K562 (cell line): ENCODE data around the gene MOXD1. TPM values are rescaled to one million over a fixed set of nuclear protein-coding genes. Genes with fewer than 3 reads are reported as not detected.

Source experiments
- ATAC-seq: fragments of 200-7000 bp; cut with Tn5 transposase; 3 replicates; pipeline ENCODE4 v1.9.1; 2020; ENCODE audit warnings: moderate library complexity
- BruUV-seq: library from RNA; stranded (reverse); fragments of 400-500 nt; replicated peaks from 2 replicates; lab custom pipeline; 2021; lab: Mats Ljungman, UMichigan
- CTCF ChIA-PET: fragments of 300-600 bp; formaldehyde crosslinking; extraction: SDS; loops from one replicate; lab custom pipeline; 2021; ENCODE audit warnings: low intra/inter-chr PET ratio; lab: Yijun Ruan, JAX
- POLR2A ChIA-PET: fragments of 300-600, 350-650 bp; sonication (Branson Sonifier 250); formaldehyde crosslinking; extraction: SDS; loops from one replicate; lab custom pipeline; 2021; ENCODE audit warnings: antibody characterized with exemption, inconsistent platforms; lab: Yijun Ruan, JAX
- DNase-seq, 4 experiments: peaks; one replicate each; pipeline versions ENCODE4 v3.0.0 to v3.0.0-alpha.2; 2011 to 2018; ENCODE audit warnings: low spot score in 3 of 4, mixed read lengths in 3 of 4; ENCODE audit errors: extremely low read depth in 1 of 4
- FAIRE-seq: peaks from 2 replicates; lab custom pipeline; 2011; peaks lifted over from hg19 to GRCh38; lab: Jason Lieb, UNC
- H2AFZ ChIP-seq: 2 replicates; pipeline ENCODE4 v1.6.0; 2011; ENCODE audit warnings: low read depth, low read length, control low read depth, inconsistent platforms
- H3K27ac ChIP-seq: fragments of 200-600 bp; 3 replicates; pipeline ENCODE4 v1.8.0; 2011; ENCODE audit warnings: low read depth, mild to moderate bottlenecking, control low read depth, inconsistent platforms, low read length, moderate library complexity, mixed read lengths; ENCODE audit errors: extremely low read depth
- H3K27me3 ChIP-seq, 2 experiments: fragments of 300-600 bp in 1 of 2; 2 replicates in 1 of 2; 3 replicates in 1 of 2; pipeline versions ENCODE4 v1.6.0 to v1.8.0; 2011; ENCODE audit warnings: inconsistent platforms in 2 of 2, low read length in 2 of 2, mild to moderate bottlenecking in 1 of 2, mixed read lengths in 1 of 2, moderate library complexity in 1 of 2; ENCODE audit not compliant: control insufficient read depth in 2 of 2, insufficient read depth in 2 of 2
- H3K36me3 ChIP-seq: fragments of 300-600 bp; 3 replicates; pipeline ENCODE4 v1.8.0; 2011; ENCODE audit warnings: mild to moderate bottlenecking, low read length, inconsistent platforms; ENCODE audit not compliant: control insufficient read depth, insufficient read depth
- H3K4me1 ChIP-seq, 2 experiments: fragments of 200-600 bp in 1 of 2; replicated peaks in 1 of 2; 2 replicates in 1 of 2; 3 replicates in 1 of 2; pipeline versions ENCODE4 v1.5.1 to v1.8.0; 2011; ENCODE audit warnings: inconsistent platforms in 2 of 2, low read length in 2 of 2, mild to moderate bottlenecking in 1 of 2, mixed read lengths in 1 of 2, moderate library complexity in 1 of 2; ENCODE audit not compliant: control insufficient read depth in 2 of 2, insufficient read depth in 2 of 2
- H3K4me2 ChIP-seq: 2 replicates; pipeline ENCODE4 v1.6.1; 2011; ENCODE audit warnings: low read length, control low read depth, inconsistent platforms, mixed read lengths; ENCODE audit not compliant: insufficient read depth
- H3K4me3 ChIP-seq: fragments of 200-600 bp; sonication (generic), shearing (Covaris generic); 2 replicates; pipeline ENCODE4 v1.5.1; 2016; ENCODE audit warnings: control low read depth, inconsistent platforms
- H3K79me2 ChIP-seq: fragments of 200-600 bp; 3 replicates; pipeline ENCODE4 v1.8.0; 2011; ENCODE audit warnings: low read length, inconsistent platforms; ENCODE audit not compliant: control insufficient read depth, insufficient read depth
- H3K9ac ChIP-seq, 2 experiments: 2 replicates each; pipeline versions ENCODE4 v1.6.0 to v1.6.1; 2011; ENCODE audit warnings: low read depth in 2 of 2, low read length in 2 of 2, control low read depth in 1 of 2, inconsistent platforms in 1 of 2, mild to moderate bottlenecking in 1 of 2, mixed read lengths in 1 of 2; ENCODE audit not compliant: insufficient read depth in 1 of 2
- H3K9me1 ChIP-seq: one replicate; pipeline ENCODE4 v1.6.0; 2011; ENCODE audit warnings: inconsistent platforms, mild to moderate bottlenecking, low read length, moderate library complexity; ENCODE audit not compliant: control insufficient read depth, insufficient read depth
- H3K9me3 ChIP-seq: replicated peaks from 2 replicates; pipeline ENCODE4 v1.5.1; 2011; ENCODE audit warnings: low read depth, low read length, inconsistent platforms; ENCODE audit not compliant: control insufficient read depth, insufficient read depth
- H4K20me1 ChIP-seq: replicated peaks from 2 replicates; pipeline ENCODE4 v1.6.1; 2011; ENCODE audit warnings: low read length, inconsistent platforms, mixed read lengths; ENCODE audit not compliant: control insufficient read depth, insufficient read depth
- BRF2 ChIP-seq: IDR thresholded peaks from 3 replicates; pipeline ENCODE4 v1.6.1; 2011; ENCODE audit warnings: borderline replicate concordance, mild to moderate bottlenecking; ENCODE audit not compliant: insufficient read length, insufficient read depth
- DIDO1 ChIP-seq: fragments of 450-650 bp; IDR thresholded peaks from 2 replicates; pipeline ENCODE4 v1.6.1; 2016; ENCODE audit warnings: low read depth, missing biosample characterization, missing genetic modification characterization
- E2F3 ChIP-seq: fragments of 250-450 bp; sonication (Bioruptor Pico); IDR thresholded peaks from 2 replicates; pipeline ENCODE4 v1.4.0; 2020; ENCODE audit warnings: mild to moderate bottlenecking
- E4F1 ChIP-seq: fragments of 250-450 bp; sonication (Bioruptor Pico); IDR thresholded peaks from 2 replicates; pipeline ENCODE4 v1.5.0; 2021; ENCODE audit warnings: mild to moderate bottlenecking, borderline replicate concordance
- ETV1 ChIP-seq: fragments of 450-650 bp; conservative IDR thresholded peaks from 2 replicates; pipeline ENCODE4 v1.6.1; 2016; ENCODE audit warnings: missing genetic modification characterization, control low read depth, low read depth, missing compliant biosample characterization
- FOS ChIP-seq: IDR thresholded peaks from 3 replicates; pipeline ENCODE4 v1.6.1; 2011; ENCODE audit not compliant: insufficient read length; ENCODE audit errors: extremely low read depth
- GABPA ChIP-seq: fragments of 200-800 bp; sonication (Bioruptor generic); conservative IDR thresholded peaks from 2 replicates; pipeline ENCODE4 v1.6.1; 2016; ENCODE audit warnings: low read depth, missing genetic modification characterization, missing compliant biosample characterization
- GATA2 ChIP-seq: sonication (generic); formaldehyde crosslinking; IDR thresholded peaks from 2 replicates; pipeline ENCODE4 v1.4.0; 2020; ENCODE audit warnings: mild to moderate bottlenecking, missing genetic modification reagents
- NFE2 ChIP-seq: IDR thresholded peaks from 2 replicates; pipeline ENCODE4 v1.6.1; 2014; ENCODE audit warnings: antibody characterized with exemption, low read depth
- NKRF ChIP-seq: fragments of 450-650 bp; IDR thresholded peaks from 2 replicates; pipeline ENCODE4 v1.6.1; 2016; ENCODE audit warnings: borderline replicate concordance
- NR1H2 ChIP-seq: sonication (generic); formaldehyde crosslinking; IDR thresholded peaks from 2 replicates; pipeline ENCODE4 v1.4.0; 2020; ENCODE audit warnings: mild to moderate bottlenecking, missing genetic modification reagents
- RNF2 ChIP-seq: sonication (generic); IDR thresholded peaks from 2 replicates; pipeline ENCODE4 v1.6.1; 2016
- ZNF133 ChIP-seq: fragments of 250-450 bp; sonication (Bioruptor Pico); IDR thresholded peaks from 2 replicates; pipeline ENCODE4 v1.4.0; 2020; ENCODE audit warnings: mild to moderate bottlenecking
- ZNF175 ChIP-seq: fragments of 200-800 bp; sonication (Bioruptor generic); IDR thresholded peaks from 2 replicates; pipeline ENCODE4 v1.6.1; 2016; ENCODE audit warnings: low read depth, mild to moderate bottlenecking, missing genetic modification characterization, missing compliant biosample characterization
- ZNF232 ChIP-seq: sonication (generic); formaldehyde crosslinking; IDR thresholded peaks from 2 replicates; pipeline ENCODE4 v1.8.0; 2022; ENCODE audit warnings: mild to moderate bottlenecking, missing genetic modification reagents
- ZNF79 ChIP-seq: fragments of 250-450 bp; sonication (Bioruptor Pico); IDR thresholded peaks from 2 replicates; pipeline ENCODE4 v1.4.0; 2020; ENCODE audit warnings: low read depth, mild to moderate bottlenecking, moderate library complexity
- WGBS: fragments of 100-300 bp; shearing (Covaris generic); methylation state at CpG from one replicate; pipeline ENCODE4 v1.1.6; 2016; ENCODE audit warnings: low coverage, mixed read lengths; ENCODE audit not compliant: insufficient coverage; ENCODE audit errors: missing lambda C conversion rate; 5-methylcytosine and 5-hydroxymethylcytosine counted together
- in situ Hi-C: fragments of 300-500 bp; cut with MboI; formaldehyde crosslinking; loops from 4 replicates; pipeline ENCODE4 v1.15.0; 2018; ENCODE audit warnings: inconsistent platforms, mixed read lengths
- intact Hi-C: fragments of 100-400 bp; cut with micrococcal nuclease; formaldehyde crosslinking; loops from 2 replicates; pipeline ENCODE4 v1.14.2; 2022
- polyA plus RNA-seq, 8 experiments: library from polyadenylated mRNA; depleted of rRNA in 4 of 8; stranded (reverse) in 5 of 8; unstranded in 3 of 8; fragments of >200 nt; fragmentation: Nextera tagmentation in 2 of 8; fragmentation: Illumina TruSeq in 1 of 8; extraction: Ambion mirVana in 2 of 8; extraction: Trizol in 1 of 8; gene quantifications; 2 replicates each; pipeline versions ENCODE4 v1.2.1 to v1.2.3, GENCODE V29; 2011 to 2014; ENCODE audit warnings: inconsistent platforms in 1 of 8, missing spikeins in 1 of 8
- total RNA-seq, 7 experiments: library from RNA; depleted of rRNA in 6 of 7; stranded (reverse); fragments of >200 nt in 6 of 7; fragmentation: Illumina TruSeq in 2 of 7; extraction: Trizol in 2 of 7; gene quantifications; 2 replicates each; pipeline versions ENCODE4 v1.2.1 to v1.2.3, GENCODE V29; 2011 to 2021; ENCODE audit warnings: low replicate concordance in 1 of 7

Gene MOXD1
- total and polyA plus RNA-seq, 9 of the 15 experiments (the other 6 are each of a cell fraction or from before 2014, with no cell fraction given): not detected

GRCh38 chr6:132391391-132392269, 9.6 kb downstream of the MOXD1 start (continued):
- no peak for TF ChIP-seq E2F3 (CRISPR knock-in tag)
- TF ChIP-seq E4F1 (CRISPR knock-in tag): no peak
- TF ChIP-seq, all 486 proteins: peak for 0

GRCh38 chr6:132390451-132390850, 10.8 kb downstream of the MOXD1 start:
- H3K27me3 ChIP-seq: no peaks in the 10 kb centered on the region; a peak in 1 of 5 replicates
- FAIRE-seq (no peak), ATAC-seq (no peak), DNase-seq (no peak)
- H3K4me3 ChIP-seq: no peak overlapping the region
- no peak overlapping the region for H3K9ac ChIP-seq
- H3K27ac ChIP-seq: no peak overlapping the region
- no peak overlapping the region for H3K4me2 ChIP-seq
- BruUV-seq: no TSS peak
- no peak overlapping the region for H2AFZ ChIP-seq
- no peaks in the 10 kb centered on the region for H3K4me1 ChIP-seq
- in situ Hi-C loops: no loop called here
- ChIA-PET POLR2A (no interaction called here), CTCF (interaction anchor here (0.6 kb wide), 1 partner anchor 299 kb away, joined by 4 read pairs; no protein-coding TSS in a partner anchor)
- WGBS: 0% methylated on average over 4 of the region's 4 CpGs
- no peaks in the 10 kb centered on the region for H3K79me2 ChIP-seq
- no peaks in the 10 kb centered on the region for H4K20me1 ChIP-seq
- no peaks in the 10 kb centered on the region for H3K9me1 ChIP-seq
- intact Hi-C loops: no loop called here
- H3K36me3 ChIP-seq: no peaks in the 10 kb centered on the region
- H3K9me3 ChIP-seq: no peaks in the 10 kb centered on the region
- TF ChIP-seq NFE2: no peak
- TF ChIP-seq ZNF133 (CRISPR knock-in tag): no peak
- TF ChIP-seq ZNF79 (CRISPR knock-in tag): no peak
- no peak for TF ChIP-seq NKRF
- TF ChIP-seq ZNF232: no peak
- no peak for TF ChIP-seq NR1H2 (CRISPR knock-in tag)
- no peak for TF ChIP-seq ETV1 (tag)
- no peak for TF ChIP-seq BRF2
- TF ChIP-seq GABPA (tag): no peak
- no peak for TF ChIP-seq FOS
- TF ChIP-seq RNF2: no peak
- TF ChIP-seq ZNF175 (CRISPR knock-in tag): no peak
- no peak for TF ChIP-seq DIDO1
- TF ChIP-seq GATA2 (CRISPR knock-in tag): no peak
